Measurements from ENCODE around the gene CDH22.

GRCh38 chr20:46240065-46240464, 68.2 kb downstream of the CDH22 start:
- TF ChIP-seq EGR1 (IDR thresholded peaks at IDR 0.05) (no peak), CEBPB (IDR thresholded peaks at IDR 0.05) (no peak), REST (IDR thresholded peaks at IDR 0.05; ENCODE audit: low read depth) (no peak), RAD21 (IDR thresholded peaks at IDR 0.05; ENCODE audit: low read depth) (no peak), YY1 (IDR thresholded peaks at IDR 0.05; ENCODE audit: low read depth) (no peak), CREB1 (IDR thresholded peaks at IDR 0.05; ENCODE audit: low read depth) (no peak), EP300 (IDR thresholded peaks at IDR 0.05; ENCODE audit: borderline replicate concordance) (no peak), USF1 (IDR thresholded peaks at IDR 0.05) (no peak), TEAD4 (IDR thresholded peaks at IDR 0.05) (no peak), TAF1 (IDR thresholded peaks at IDR 0.05; ENCODE audit: low read depth) (no peak)
